ENCODE measurements around the gene PDZD2.
"Not testable (repeated sequence)": the region's sequence is repeated elsewhere in the genome, so short reads cannot be mapped to it uniquely, and the experiment has no call there.

Gene PDZD2

GRCh38 chr5:32030686-32031085, 391.8 kb downstream of the PDZD2 start:
- no peak for DNase-seq (ENCODE audit: extremely low read depth, low read depth)
- TF ChIP-seq CTCF (IDR thresholded peaks at IDR 0.05; ENCODE audit: low read depth, low read length, missing control alignments): no peak
- H3K4me3 ChIP-seq (replicated peaks; ENCODE audit: low read depth, low read length): no peak overlapping the region

- TF ChIP-seq CTCF (IDR thresholded peaks at IDR 0.05; ENCODE audit: low read depth, low read length, missing control alignments): no peak
- DNase-seq (ENCODE audit: extremely low read depth, low read depth): no peak
- no peak overlapping the region for H3K4me3 ChIP-seq (replicated peaks; ENCODE audit: low read depth, low read length)
These were observed 392.2 kb downstream of the PDZD2 start for GRCh38 chr5:32031089-32031488.

- no peak for TF ChIP-seq CTCF (IDR thresholded peaks at IDR 0.05; ENCODE audit: low read depth, low read length, missing control alignments)
- H3K4me3 ChIP-seq (replicated peaks; ENCODE audit: low read depth, low read length): no peak overlapping the region
- DNase-seq (ENCODE audit: extremely low read depth, low read depth): no peak
These were observed 399.6 kb downstream of the PDZD2 start for GRCh38 chr5:32038523-32038922.

- not testable (repeated sequence) for DNase-seq (ENCODE audit: extremely low read depth, low read depth); H3K4me3 ChIP-seq (replicated peaks; ENCODE audit: low read depth, low read length)
These were observed 400.2 kb downstream of the PDZD2 start for GRCh38 chr5:32039133-32039532.

GRCh38 chr5:32039601-32040000, 400.7 kb downstream of the PDZD2 start:
- DNase-seq (ENCODE audit: extremely low read depth, low read depth); H3K4me3 ChIP-seq (replicated peaks; ENCODE audit: low read depth, low read length): not testable (repeated sequence)

- H3K4me3 ChIP-seq (replicated peaks; ENCODE audit: low read depth, low read length); DNase-seq (ENCODE audit: extremely low read depth, low read depth): not testable (repeated sequence)
These were observed 401.3 kb downstream of the PDZD2 start for GRCh38 chr5:32040181-32040695.

GRCh38 chr5:32042551-32042961, 403.6 kb downstream of the PDZD2 start:
- no peak for TF ChIP-seq CTCF (IDR thresholded peaks at IDR 0.05; ENCODE audit: low read depth, low read length, missing control alignments)
- H3K4me3 ChIP-seq (replicated peaks; ENCODE audit: low read depth, low read length): no peak overlapping the region
- DNase-seq (ENCODE audit: extremely low read depth, low read depth): no peak

GRCh38 chr5:32043105-32043504, 404.2 kb downstream of the PDZD2 start:
- DNase-seq (ENCODE audit: extremely low read depth, low read depth): no peak
- TF ChIP-seq CTCF (IDR thresholded peaks at IDR 0.05; ENCODE audit: low read depth, low read length, missing control alignments): no peak
- H3K4me3 ChIP-seq (replicated peaks; ENCODE audit: low read depth, low read length): no peak overlapping the region
